IMR-90 (cell line): ENCODE measurements around the gene AGAP1. TPM values are rescaled to one million over a fixed set of nuclear protein-coding genes. Genes with fewer than 3 reads are reported as not detected.

Experiments used
- ATAC-seq: fragments of 200-7000 bp; cut with Tn5 transposase; 2 replicates; pipeline ENCODE4 v1.9.1; 2020; ENCODE audit warnings: low read depth, mild to moderate bottlenecking, moderate library complexity
- BruUV-seq: library from RNA; stranded (reverse); fragments of 400-500 nt; replicated peaks from 2 replicates; lab custom pipeline; 2021; lab: Mats Ljungman, UMichigan
- CTCF ChIA-PET: fragments of 300-600 bp; formaldehyde crosslinking; extraction: SDS; loops from one replicate; lab custom pipeline; 2021; ENCODE audit warnings: antibody characterized with exemption; lab: Yijun Ruan, JAX
- POLR2A ChIA-PET: fragments of 300-600 bp; sonication (Branson Sonifier 250); formaldehyde crosslinking; loops from one replicate; lab custom pipeline; 2022; ENCODE audit warnings: antibody characterized with exemption; ENCODE audit not compliant: unreplicated experiment; lab: Charles Lee
- DNase-seq: peaks from one replicate; pipeline ENCODE4 v3.0.0; 2013
- H2AFZ ChIP-seq: replicated peaks from 2 replicates; pipeline ENCODE3; 2013; ENCODE audit warnings: low read length, mild to moderate bottlenecking; ENCODE audit not compliant: poor library complexity
- H2AK5ac ChIP-seq: 2 replicates; pipeline ENCODE4 v1.6.1; 2013; ENCODE audit warnings: low read depth, low read length, inconsistent platforms
- H2AK9ac ChIP-seq: replicated peaks from 2 replicates; pipeline ENCODE3; 2013; ENCODE audit warnings: mild to moderate bottlenecking, low read depth, low read length, moderate library complexity; ENCODE audit not compliant: poor library complexity
- H2BK120ac ChIP-seq: 2 replicates; pipeline ENCODE4 v1.6.1; 2013; ENCODE audit warnings: low read depth, low read length, inconsistent platforms
- H2BK15ac ChIP-seq: 3 replicates; pipeline ENCODE4 v1.6.1; 2013; ENCODE audit warnings: low read depth, low read length, inconsistent platforms
- H2BK20ac ChIP-seq: 2 replicates; pipeline ENCODE4 v1.6.1; 2013; ENCODE audit warnings: low read depth, mild to moderate bottlenecking, inconsistent platforms, low read length, moderate library complexity
- H2BK5ac ChIP-seq: 2 replicates; pipeline ENCODE4 v1.6.1; 2013; ENCODE audit warnings: mild to moderate bottlenecking, low read depth, low read length, inconsistent platforms; ENCODE audit not compliant: poor library complexity, severe bottlenecking
- H3K14ac ChIP-seq: replicated peaks from 2 replicates; pipeline ENCODE4 v1.6.1; 2013; ENCODE audit warnings: low read depth, low read length, inconsistent platforms
- H3K18ac ChIP-seq: 2 replicates; pipeline ENCODE4 v1.6.1; 2013; ENCODE audit warnings: low read depth, low read length, control low read depth
- H3K23ac ChIP-seq: 2 replicates; pipeline ENCODE4 v1.6.1; 2013; ENCODE audit warnings: low read depth, low read length, inconsistent platforms
- H3K27ac ChIP-seq: 2 replicates; pipeline ENCODE4 v1.5.1; 2013; ENCODE audit warnings: mild to moderate bottlenecking, control low read depth, low read length; ENCODE audit not compliant: insufficient read depth
- H3K27me3 ChIP-seq: 2 replicates; pipeline ENCODE4 v1.6.1; 2013; ENCODE audit warnings: low read length; ENCODE audit not compliant: control insufficient read depth, insufficient read depth
- H3K36me3 ChIP-seq: 2 replicates; pipeline ENCODE4 v1.6.1; 2013; ENCODE audit warnings: low read length, mixed read lengths; ENCODE audit not compliant: control insufficient read depth, insufficient read depth
- H3K4ac ChIP-seq: 2 replicates; pipeline ENCODE4 v1.6.1; 2013; ENCODE audit warnings: low read depth, low read length, inconsistent platforms
- H3K4me1 ChIP-seq: 2 replicates; pipeline ENCODE4 v1.6.1; 2013; ENCODE audit warnings: low read length, mixed read lengths; ENCODE audit not compliant: control insufficient read depth, insufficient read depth
- H3K4me2 ChIP-seq: 2 replicates; pipeline ENCODE4 v1.6.1; 2013; ENCODE audit warnings: low read depth, mild to moderate bottlenecking, control low read depth, low read length, moderate library complexity
- H3K4me3 ChIP-seq: 2 replicates; pipeline ENCODE4 v1.5.1; 2013; ENCODE audit warnings: low read depth, mild to moderate bottlenecking, control low read depth, low read length, moderate library complexity; ENCODE audit not compliant: insufficient read depth
- H3K56ac ChIP-seq: 2 replicates; pipeline ENCODE4 v1.6.1; 2013; ENCODE audit warnings: low read length, inconsistent platforms; ENCODE audit not compliant: insufficient read depth; ENCODE audit errors: extremely low read depth
- H3K79me1 ChIP-seq, 2 experiments: 2 replicates each; pipeline ENCODE4 v1.6.1; 2013; ENCODE audit warnings: low read length in 2 of 2, inconsistent platforms in 1 of 2, low read depth in 1 of 2
- H3K9ac ChIP-seq: 2 replicates; pipeline ENCODE4 v1.6.1; 2013; ENCODE audit warnings: low read depth, low read length, control low read depth
- H3K9me1 ChIP-seq: 2 replicates; pipeline ENCODE4 v1.6.1; 2013; ENCODE audit warnings: low read length, inconsistent platforms; ENCODE audit not compliant: insufficient read depth
- H3K9me3 ChIP-seq: 2 replicates; pipeline ENCODE4 v1.6.1; 2013; ENCODE audit warnings: low read length; ENCODE audit not compliant: control insufficient read depth, insufficient read depth
- H4K20me1 ChIP-seq: 2 replicates; pipeline ENCODE4 v1.6.1; 2013; ENCODE audit warnings: low read length, inconsistent platforms; ENCODE audit not compliant: insufficient read depth
- H4K5ac ChIP-seq: 2 replicates; pipeline ENCODE4 v1.6.1; 2013; ENCODE audit warnings: mild to moderate bottlenecking, low read depth, low read length, control low read depth
- H4K8ac ChIP-seq, 2 experiments: 2 replicates each; pipeline ENCODE4 v1.6.1; 2013; ENCODE audit warnings: low read depth in 2 of 2, low read length in 2 of 2, control low read depth in 1 of 2, inconsistent platforms in 1 of 2
- H4K91ac ChIP-seq: 2 replicates; pipeline ENCODE4 v1.6.1; 2013; ENCODE audit warnings: low read depth, low read length, inconsistent platforms; ENCODE audit not compliant: insufficient read depth
- BHLHE40 ChIP-seq: fragments of 150-350 bp; IDR thresholded peaks from 2 replicates; pipeline ENCODE4 v1.6.1; 2016; ENCODE audit warnings: mild to moderate bottlenecking, low read depth, low read length
- ELK1 ChIP-seq: fragments of 150-350 bp; IDR thresholded peaks from 2 replicates; pipeline ENCODE4 v1.6.1; 2016; ENCODE audit warnings: low read depth, mild to moderate bottlenecking, low read length, moderate library complexity, borderline replicate concordance
- FOS ChIP-seq: fragments of 150-350 bp; IDR thresholded peaks from 2 replicates; pipeline ENCODE4 v1.6.1; 2016; ENCODE audit warnings: low read depth, low read length
- MAFK ChIP-seq: IDR thresholded peaks from 2 replicates; pipeline ENCODE4 v1.6.1; 2012; ENCODE audit warnings: low read depth, low read length, improper control_type of control experiment
- MAZ ChIP-seq: IDR thresholded peaks from 2 replicates; pipeline ENCODE4 v1.6.1; 2012; ENCODE audit warnings: low read depth, mild to moderate bottlenecking, low read length, improper control_type of control experiment, moderate library complexity, borderline replicate concordance
- MXI1 ChIP-seq: IDR thresholded peaks from 2 replicates; pipeline ENCODE4 v1.6.1; 2012; ENCODE audit warnings: low read depth, mild to moderate bottlenecking, low read length, moderate library complexity, borderline replicate concordance
- NFE2L2 ChIP-seq: fragments of 150-350 bp; IDR thresholded peaks from 2 replicates; pipeline ENCODE4 v1.6.1; 2016; ENCODE audit warnings: low read depth, mild to moderate bottlenecking, low read length
- POLR2A ChIP-seq: IDR thresholded peaks from 2 replicates; pipeline ENCODE4 v1.6.1; 2012; ENCODE audit warnings: mild to moderate bottlenecking, low read depth, low read length
- RAD21 ChIP-seq: IDR thresholded peaks from 2 replicates; pipeline ENCODE4 v1.6.1; 2012; ENCODE audit warnings: low read length, improper control_type of control experiment
- RCOR1 ChIP-seq: IDR thresholded peaks from 2 replicates; pipeline ENCODE4 v1.6.1; 2012; ENCODE audit warnings: mild to moderate bottlenecking, low read length, improper control_type of control experiment; ENCODE audit not compliant: insufficient replicate concordance
- WGBS, 2 experiments: methylation state at CpG; one replicate each; pipeline versions ENCODE4 v1.1.5 to v1.1.7; 2013; ENCODE audit warnings: missing lambda C conversion rate in 2 of 2; ENCODE audit not compliant: insufficient read length in 1 of 2; ENCODE audit errors: extremely low coverage in 2 of 2; 5-methylcytosine and 5-hydroxymethylcytosine counted together
- dilution Hi-C: fragments of 300-500 bp; cut with HindIII; formaldehyde crosslinking; loops from one replicate; pipeline ENCODE4 v1.14.3; 2018; ENCODE audit warnings: low sequenced_read_pairs; ENCODE audit not compliant: unreplicated experiment
- in situ Hi-C: fragments of 300-500 bp; cut with MboI; formaldehyde crosslinking; loops from 3 replicates; pipeline ENCODE4 v1.14.3; 2019; ENCODE audit warnings: low sequenced_read_pairs, inconsistent platforms, mixed read lengths
- intact Hi-C: fragments of 100-400 bp; cut with micrococcal nuclease; formaldehyde crosslinking; loops from 2 replicates; pipeline ENCODE4 v1.10.0; 2022
- polyA plus RNA-seq, 3 experiments: library from polyadenylated mRNA; depleted of rRNA; stranded (reverse); fragments of >200 nt; gene quantifications; 2 replicates each; pipeline ENCODE4 v1.2.3, GENCODE V29; 2012; ENCODE audit warnings: low replicate concordance in 1 of 3
- total RNA-seq: library from RNA; depleted of rRNA; stranded (reverse); fragments of >200 nt; gene quantifications from 2 replicates; pipeline ENCODE4 v1.2.3, GENCODE V29; 2012
- TF ChIP-seq, protein P1 (sequence below): fragments of 150-350 bp; IDR thresholded peaks from 2 replicates; pipeline ENCODE4 v1.6.1; 2017; ENCODE audit warnings: mild to moderate bottlenecking, antibody characterized with exemption, low read length, low read depth

The AGAP1 gene
- total and polyA plus RNA-seq, 2 of the 4 experiments (the other 2 are of a cell fraction), result 15.1 to 16.4 TPM

- ChIA-PET CTCF (interaction anchor here (0.6 kb wide), 1 partner anchor 9 kb away, joined by 3 read pairs; no protein-coding TSS in a partner anchor), POLR2A (no interaction called here)
- no peak overlapping the region for H3K9ac ChIP-seq
- BruUV-seq, result no TSS peak
- no peak overlapping the region for H2AFZ ChIP-seq
- no peak overlapping the region for H2BK15ac ChIP-seq
- in situ Hi-C loops, result no loop called here
- H4K91ac ChIP-seq, result no peak overlapping the region
- no peak overlapping the region for H3K4ac ChIP-seq
- no peak overlapping the region for H3K56ac ChIP-seq
- H3K14ac ChIP-seq, result no peak overlapping the region
- no peak overlapping the region for H3K27ac ChIP-seq
- no peaks in the 10 kb centered on the region for H3K9me3 ChIP-seq
- no peaks in the 10 kb centered on the region; the same call in 1 of the 2 replicates for H3K36me3 ChIP-seq
- H4K8ac ChIP-seq, result no peak overlapping the region
- H2AK9ac ChIP-seq, result no peak overlapping the region
- H4K20me1 ChIP-seq, result no peaks in the 10 kb centered on the region
- DNase-seq (no peak), ATAC-seq (no peak)
- no peak overlapping the region for H3K4me3 ChIP-seq
- no peak overlapping the region for H2AK5ac ChIP-seq
- H3K79me1 ChIP-seq, result 0 out of 4 replicates have a peak, but pooled peaks cover 0 to 3% of the 10 kb centered on the region in 2 experiments
- H3K9me1 ChIP-seq, result no peaks in the 10 kb centered on the region
- TF ChIP-seq RCOR1 (no peak), NFE2L2 (no peak), MAZ (no peak), MXI1 (no peak), RAD21 (no peak), FOS (no peak), ELK1 (no peak), POLR2A (no peak), MAFK (no peak), BHLHE40 (no peak)
- TF ChIP-seq, protein P1, sequence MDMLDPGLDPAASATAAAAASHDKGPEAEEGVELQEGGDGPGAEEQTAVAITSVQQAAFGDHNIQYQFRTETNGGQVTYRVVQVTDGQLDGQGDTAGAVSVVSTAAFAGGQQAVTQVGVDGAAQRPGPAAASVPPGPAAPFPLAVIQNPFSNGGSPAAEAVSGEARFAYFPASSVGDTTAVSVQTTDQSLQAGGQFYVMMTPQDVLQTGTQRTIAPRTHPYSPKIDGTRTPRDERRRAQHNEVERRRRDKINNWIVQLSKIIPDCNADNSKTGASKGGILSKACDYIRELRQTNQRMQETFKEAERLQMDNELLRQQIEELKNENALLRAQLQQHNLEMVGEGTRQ, result no peak
- no peak overlapping the region for H3K23ac ChIP-seq
- WGBS, 2 experiments, result 100% methylated on average over 1 of the region's 9 CpGs; no CpG with 5 or more reads in 1 of the 2 experiments
- no peaks in the 10 kb centered on the region for H3K4me1 ChIP-seq
- no peak overlapping the region for H2BK120ac ChIP-seq
- no peak overlapping the region for H2BK5ac ChIP-seq
- H4K5ac ChIP-seq, result no peak overlapping the region
- H2BK20ac ChIP-seq, result no peak overlapping the region
- dilution Hi-C loops, result no loop called here
- intact Hi-C loops, result no loop called here
- H3K27me3 ChIP-seq, result no peaks in the 10 kb centered on the region
- H3K4me2 ChIP-seq, result no peak overlapping the region
- no peak overlapping the region for H3K18ac ChIP-seq
Observed at GRCh38 chr2:235957251-235957650, 463.4 kb downstream of the AGAP1 start.
